ENCODE measurements around the gene UBE3B.

GRCh38 chr12:109450980-109451379, 26.5 kb upstream of the UBE3B start:
- no peak for TF ChIP-seq CTCF (IDR thresholded peaks at IDR 0.05)
- no peak for TF ChIP-seq POLR2A (IDR thresholded peaks at IDR 0.05)
